HG03439 (cell line): ENCODE results near the gene SNAPIN.

ENCODE experiments used
- ATAC-seq: cut with Tn5 transposase; IDR thresholded peaks from one replicate; pipeline ENCODE4 v1.9.1; 2021; ENCODE audit warnings: mild to moderate bottlenecking, moderate library complexity; ENCODE audit not compliant: unreplicated experiment

SNAPIN gene

DNA sequence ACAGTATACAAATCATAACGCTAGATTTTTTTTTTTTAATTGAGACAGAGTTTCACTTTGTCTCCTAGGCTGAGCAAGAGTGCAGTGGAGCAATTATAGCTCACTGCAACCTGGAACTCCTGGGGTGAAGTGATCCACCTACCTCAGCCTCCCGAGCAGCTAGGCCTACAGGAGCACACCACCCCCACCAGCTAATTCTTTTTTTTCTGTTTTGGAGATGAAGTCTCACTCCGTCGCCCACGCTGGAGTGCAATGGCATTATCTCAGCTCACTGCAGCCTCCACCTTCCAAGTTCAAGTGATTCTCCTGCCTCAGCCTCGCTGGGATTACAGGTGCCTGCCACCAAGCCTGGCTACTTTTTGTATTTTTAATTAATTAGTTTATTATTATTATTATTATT, 41.3 kb downstream of the SNAPIN start:
- no peak for ATAC-seq

DNA sequence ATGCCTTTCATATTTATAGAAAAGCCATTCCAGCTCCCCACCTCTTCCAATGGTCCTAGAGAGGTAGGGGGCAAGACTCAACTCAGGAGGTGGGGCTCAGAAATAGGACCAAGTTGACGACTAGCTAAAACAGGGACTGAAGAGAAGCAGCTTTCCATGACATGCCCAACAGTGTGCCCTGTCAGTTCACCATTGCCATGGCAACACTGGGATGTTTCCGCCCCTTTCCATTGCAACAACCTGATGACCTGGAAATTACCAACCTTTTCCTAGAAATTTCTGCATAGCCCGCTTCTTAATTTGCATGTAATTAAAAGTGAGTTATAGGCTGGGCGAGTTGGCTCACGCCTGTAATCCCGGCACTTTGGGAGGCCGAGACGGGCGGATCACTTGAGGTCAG, 47.0 kb downstream of the SNAPIN start:
- ATAC-seq = no peak

DNA sequence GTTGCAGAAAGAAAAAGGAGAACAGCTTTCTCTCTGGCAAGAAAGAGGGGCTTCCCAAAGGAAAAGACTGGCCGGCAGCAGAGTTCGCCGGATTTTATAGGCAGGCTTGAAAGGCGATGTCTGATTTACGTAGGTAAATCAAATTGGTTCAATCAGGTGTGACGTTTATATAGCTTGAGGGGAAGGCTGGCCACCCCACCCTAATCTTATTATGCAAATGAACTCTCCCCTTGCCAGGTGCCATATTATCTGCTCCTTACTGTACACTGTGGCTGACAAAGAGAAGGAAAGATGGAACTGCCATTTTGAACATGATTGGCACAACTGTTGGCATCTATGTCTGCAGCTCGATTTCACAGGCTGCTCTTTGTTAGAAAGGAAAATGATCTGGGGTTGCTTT, 52.5 kb downstream of the SNAPIN start:
- ATAC-seq = no peak
